ENCODE measurements around the gene EDAR.

The EDAR gene

DNA sequence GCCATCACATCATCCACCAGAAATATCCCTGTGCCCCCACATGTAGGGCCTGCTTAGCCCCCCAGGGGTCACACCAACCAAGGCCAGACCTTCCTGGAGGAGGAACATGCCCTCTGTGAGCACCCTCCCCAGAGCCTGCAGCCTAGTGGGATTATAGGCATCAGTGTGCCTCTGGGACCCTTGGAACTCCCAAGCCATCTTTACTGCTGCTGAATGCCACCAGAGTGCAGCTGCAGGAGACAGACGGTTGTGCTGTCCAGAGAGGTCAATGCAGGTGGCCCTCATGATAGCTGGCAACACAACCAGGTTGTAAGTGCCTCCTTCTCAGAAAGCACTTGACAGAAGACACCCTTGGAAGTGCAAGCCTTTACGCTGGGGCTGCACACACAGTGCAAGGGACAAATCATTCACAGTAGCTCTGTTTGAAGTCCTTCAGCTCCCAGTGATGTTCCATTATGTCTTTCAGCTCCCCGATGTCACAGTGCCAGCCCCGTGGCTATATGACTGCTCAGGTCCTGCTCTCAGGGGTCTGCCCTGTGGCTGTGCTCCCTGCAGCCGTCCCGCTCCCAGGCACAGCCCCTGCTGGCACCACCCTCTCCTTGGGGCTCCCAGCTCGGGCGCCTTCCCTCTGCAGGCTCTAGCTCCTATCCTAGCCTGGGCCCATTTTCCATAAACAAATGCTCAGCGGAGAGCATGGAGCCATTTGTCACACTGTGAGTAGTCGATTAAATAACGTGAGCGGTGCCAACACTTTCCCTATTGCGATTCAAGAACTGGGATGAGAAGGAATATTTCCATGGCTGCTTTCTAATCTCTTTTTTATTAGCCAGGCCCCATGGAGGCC lies 65.1 kb downstream of the EDAR start:
- DNase-seq: peak; percentile 1

DNA sequence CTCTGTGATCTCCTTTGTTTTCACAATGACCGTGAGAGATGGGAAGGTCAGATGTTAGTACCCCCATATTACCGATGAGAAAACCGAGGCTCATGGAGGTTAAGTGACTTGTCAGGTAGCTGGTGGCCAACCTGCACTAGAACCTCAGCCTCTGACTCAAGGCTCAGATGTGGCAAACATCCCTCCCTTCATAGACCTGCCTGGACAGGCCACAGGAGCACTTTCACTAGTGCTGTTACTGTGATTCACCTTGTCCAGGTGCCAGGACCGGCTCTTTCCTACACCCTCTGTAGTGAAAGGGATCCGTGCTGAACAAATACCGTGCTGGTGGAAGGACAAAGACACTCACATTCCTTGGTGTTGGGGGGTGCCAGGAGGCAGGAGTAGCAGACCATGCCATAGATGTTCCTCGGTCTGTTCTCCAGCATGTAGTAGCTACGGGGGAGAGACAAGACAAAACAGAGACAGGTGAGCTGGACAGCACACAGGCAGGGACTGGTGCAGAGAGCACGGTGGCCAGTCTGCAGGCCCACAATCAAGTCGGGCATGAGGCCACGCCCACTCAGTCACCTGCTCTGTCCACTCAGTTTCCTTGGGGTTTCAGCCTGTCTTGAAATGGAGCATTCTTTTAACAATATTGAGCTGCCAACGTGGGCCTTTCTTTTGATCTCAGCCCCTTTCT lies 65.9 kb downstream of the EDAR start:
- DNase-seq: peak; percentile 2

DNA sequence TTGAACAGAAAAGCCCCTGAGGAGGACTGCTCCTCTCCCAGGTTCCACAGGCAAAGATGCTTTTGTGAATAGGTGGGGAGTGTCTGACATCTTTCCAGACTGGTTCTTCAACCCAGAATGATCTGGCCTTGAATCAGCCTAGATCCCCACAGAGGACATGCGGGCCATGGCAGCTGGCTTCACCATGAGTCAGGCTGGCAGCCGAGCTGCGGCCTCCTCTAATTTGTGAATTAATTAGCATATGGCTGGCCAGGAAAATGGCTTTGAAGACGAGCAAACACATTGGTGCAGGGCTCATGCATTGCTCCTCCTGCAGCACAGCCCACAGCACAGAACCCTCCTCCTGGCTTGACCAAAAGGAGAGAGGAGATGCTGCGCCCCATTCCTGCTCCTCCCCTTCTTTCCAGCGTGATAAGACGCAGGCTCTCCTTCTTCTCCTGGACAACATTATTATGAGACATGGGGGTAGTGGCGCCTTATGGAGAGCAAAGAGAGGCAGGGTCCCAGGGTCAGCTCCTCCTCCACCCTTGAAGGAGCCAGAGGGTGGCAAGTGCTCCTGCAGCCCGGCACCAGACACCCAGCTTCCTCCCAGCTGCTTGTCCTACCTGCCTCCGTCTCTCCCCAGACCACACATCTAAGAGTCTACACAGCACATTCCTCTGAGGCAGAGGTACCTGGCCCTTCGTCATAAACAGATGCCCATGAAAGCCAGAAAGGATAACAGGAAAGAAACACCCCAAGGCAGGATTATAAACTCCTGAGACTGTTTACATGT lies 66.7 kb downstream of the EDAR start:
- DNase-seq: no peak

DNA sequence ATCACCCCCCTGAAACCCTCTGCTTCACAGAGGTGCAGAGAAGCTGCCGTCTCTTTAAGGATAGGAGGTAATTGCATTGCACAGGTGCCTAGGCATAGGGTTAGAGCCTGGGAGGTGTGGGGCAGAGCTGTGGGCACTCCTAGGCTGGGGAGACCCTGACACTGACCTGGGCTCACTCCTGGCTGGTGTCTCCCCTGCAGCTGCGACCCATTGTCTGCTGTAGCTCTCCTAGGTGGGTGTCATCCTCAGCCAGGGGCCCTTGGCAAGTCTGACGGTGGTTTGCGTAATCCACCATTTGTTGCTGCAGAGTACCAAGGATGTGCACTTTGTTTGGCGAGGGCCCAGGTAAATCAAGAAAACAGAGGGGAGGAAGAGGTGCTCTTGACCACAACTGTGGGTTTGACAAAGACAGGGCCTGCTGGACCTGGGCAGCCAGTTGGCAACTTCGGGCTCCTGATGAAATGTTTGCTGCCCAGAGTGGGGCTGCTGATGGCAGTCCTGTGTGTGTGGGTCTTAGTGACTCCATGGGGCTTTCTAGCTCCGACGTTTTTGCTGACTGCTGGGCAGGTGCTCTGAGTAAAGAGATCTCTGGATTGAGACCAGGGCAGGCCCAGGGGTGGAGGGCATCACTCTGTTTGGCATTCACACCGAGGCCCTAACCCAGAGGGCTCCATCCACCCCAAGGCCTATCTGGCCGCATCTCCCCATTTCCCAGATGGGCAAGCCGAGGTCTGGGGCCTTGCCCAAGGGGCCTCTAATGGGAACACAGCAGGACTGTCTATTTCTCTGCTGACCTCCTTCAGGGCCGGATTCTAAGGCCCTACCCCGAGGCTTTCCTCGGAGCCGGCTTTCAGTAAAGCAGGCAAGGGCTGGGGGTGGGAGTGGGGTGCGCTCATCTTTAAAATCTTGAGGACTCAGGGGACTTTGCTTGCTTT lies 67.7 kb downstream of the EDAR start:
- peak; percentile 8 for DNase-seq

DNA sequence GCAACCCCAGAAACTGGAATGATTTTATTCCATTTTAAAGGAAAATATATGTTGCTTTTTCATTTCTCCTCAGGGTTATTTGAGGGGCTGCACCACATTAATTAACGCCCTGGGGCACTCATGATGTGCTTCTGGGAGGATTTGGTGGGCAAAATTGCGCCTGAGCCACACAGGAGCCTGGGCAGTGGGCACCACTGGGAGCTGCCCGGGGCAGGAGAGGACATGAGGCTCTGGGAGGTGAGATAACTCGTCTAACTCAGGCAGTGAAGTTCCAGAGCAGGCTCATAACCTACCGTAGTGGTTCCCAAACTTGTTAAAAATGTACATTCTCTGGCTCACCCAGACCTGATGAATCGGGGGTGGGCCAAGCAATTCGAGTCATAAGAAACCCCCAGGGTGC lies 68.3 kb downstream of the EDAR start:
- DNase-seq: no peak

DNA sequence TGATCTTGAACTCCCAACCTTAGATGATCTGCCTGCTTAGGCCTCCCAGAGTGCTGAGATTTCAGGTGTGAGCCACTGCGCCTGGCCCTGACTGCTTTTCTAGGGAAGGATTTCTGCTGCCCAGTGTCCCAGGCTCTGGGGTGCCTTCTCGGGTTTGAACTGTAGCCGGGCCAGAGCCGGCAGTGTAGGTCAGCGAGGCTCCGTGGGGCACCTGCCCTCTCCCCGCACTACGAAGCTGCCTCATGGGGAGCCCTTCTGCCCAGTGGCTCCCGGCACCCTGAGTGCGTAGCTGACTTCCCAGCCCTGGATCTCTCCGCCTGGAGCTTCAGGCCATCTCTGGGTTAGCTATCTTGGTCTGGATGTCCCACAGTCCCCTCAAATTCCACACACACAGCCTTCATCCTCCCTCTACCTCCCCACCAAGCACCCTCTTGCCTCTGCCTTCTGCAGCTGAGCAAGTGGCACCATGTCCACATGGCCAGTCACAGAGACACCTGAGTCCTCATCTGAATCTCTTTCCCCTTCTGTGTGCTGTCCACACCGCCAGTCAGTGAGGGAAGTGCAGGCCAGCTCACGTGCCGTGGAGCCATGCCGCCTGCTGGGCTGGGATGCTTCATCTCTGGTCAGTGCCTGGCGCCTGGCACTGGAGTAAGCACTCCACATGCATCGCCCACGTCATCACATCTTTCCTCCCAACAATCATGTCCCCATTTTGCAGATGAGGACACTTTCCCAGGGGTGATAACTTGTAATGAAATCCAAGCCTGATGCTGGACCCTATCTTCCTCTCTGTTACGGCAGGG lies 69.2 kb downstream of the EDAR start:
- DNase-seq: no peak

DNA sequence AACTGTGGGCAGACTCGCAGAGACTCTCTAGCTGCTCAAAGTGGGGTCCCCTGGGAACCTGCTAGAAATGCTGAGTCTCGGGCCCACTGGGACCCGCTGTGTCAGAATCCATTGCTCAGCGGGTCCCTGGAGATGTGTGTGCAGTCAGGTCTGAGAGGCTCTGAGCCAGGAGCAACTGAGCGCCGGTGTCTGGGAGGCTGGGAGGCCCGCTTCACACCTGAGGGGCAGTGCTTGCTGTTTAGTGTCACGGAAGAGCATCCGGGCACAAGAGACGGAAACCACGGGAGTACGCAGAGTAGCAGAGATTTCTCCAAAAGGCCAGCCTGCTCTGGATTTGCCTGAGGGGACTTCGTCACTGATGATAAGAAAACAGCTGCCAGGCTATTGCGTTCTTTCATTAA lies 70.1 kb downstream of the EDAR start:
- DNase-seq: no peak

DNA sequence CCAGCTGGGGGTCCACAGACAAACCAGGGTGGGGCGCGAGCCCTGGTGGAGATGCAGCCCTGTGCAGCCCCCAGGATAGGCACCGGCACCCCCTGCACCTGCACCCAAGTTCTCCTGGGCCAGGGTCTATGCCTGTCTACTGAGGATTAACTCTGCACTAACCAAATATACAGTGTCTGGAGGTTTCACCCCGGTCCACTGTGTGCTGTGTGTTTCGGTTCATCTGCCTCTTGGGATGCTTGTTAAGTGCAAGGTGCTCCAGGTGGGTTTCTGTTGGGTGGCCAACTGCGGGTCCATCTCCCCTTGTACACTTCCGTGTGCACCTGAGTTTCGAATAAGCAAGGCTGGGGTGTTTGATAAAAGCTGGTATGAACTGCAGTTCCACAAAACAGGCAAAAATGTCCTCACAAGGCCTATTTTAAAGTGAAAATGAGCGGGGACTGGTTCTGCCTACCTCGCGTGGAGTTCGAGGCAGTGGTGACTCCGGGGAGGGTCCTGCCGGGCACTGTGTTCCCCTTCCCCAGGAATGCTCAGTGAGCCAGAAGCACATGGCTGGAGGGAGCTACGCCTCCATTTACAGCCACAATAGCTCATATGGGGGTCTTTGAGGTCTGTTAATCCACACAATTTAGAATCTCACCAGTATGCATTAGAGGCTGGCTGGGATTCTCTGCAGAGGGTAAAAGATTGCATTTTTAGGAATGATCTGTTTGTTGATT lies 70.7 kb downstream of the EDAR start:
- no peak for DNase-seq

DNA sequence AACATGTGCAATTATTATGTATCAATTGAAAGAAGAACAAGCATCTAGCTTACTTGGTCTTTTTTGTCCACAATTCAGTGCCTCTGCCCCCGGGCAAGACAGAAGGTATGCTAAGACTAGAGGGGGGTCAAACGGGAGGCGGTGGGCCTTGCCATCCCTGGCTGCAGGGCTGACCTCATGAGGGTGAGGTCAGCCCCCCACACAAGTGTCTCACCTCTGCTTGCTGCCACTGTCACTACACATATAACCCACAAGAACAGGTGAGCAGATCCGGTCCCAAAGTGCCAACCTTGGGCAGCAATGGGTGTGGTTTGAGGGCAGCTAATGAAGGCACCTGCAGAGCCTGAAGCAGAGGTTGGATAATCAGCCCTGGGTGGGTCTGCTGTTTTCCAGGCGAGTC lies 71.5 kb downstream of the EDAR start:
- no peak for DNase-seq

DNA sequence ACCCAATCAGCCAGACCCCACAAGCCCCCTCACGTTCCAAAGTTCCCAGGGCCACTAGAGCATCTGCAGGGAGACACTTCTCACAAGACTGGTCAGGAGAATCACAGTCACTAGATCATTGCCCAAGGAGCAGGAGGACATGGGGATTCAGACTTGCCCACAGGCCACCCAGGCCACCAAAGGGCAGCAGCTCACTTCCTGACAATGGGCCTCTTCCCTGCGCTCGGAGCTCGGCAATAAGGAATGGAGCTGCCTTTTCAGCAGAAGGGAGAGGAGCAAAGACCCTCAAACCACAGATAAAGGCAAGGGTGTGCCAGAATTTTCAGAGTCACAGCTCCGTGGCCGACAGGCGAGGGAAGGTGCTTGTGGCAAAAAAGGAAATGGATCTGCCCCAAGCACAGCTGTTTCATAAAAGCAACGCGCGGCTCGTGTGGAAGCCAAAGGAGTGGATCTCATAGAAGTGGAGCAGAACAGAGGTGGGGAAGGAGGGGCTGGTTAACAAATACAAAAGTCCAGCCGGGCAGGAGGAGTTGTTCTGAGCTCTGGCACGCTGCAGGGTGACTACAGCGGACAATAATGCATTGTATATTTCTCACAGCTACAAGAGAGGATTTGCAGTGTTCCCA lies 72.1 kb downstream of the EDAR start:
- DNase-seq: no peak

DNA sequence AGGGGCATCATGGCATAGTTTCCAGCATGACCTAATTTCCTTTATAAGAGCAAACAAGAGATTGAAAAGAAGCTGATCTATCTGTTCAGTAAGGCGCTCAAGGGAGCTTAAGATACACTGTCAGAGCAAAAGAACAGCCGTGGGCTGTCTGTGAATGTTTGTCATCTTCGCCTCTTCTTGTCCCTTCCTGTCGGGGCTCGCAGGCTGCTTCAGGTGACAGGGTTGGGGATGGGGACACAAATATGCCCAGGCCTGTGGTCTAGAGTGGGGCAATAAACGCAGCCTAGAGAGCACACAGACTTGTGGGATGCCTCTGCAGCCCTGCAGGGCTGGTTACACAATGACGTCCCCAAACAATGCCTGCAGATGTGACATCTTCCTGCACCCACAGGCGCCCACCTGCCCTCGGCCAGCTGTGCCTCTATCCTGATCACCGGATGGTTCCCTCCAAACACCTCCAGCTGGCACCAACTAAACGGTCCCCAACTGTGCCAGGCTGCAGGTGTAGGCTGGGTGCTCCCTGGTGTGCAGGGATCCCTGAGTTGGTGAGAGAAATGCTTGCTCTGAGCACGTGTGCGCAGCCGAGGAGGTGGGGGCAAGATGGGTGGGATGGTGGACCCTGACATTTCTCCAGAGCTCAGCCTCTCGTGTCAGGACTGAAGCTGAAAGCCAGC lies 72.8 kb downstream of the EDAR start:
- DNase-seq: no peak

DNA sequence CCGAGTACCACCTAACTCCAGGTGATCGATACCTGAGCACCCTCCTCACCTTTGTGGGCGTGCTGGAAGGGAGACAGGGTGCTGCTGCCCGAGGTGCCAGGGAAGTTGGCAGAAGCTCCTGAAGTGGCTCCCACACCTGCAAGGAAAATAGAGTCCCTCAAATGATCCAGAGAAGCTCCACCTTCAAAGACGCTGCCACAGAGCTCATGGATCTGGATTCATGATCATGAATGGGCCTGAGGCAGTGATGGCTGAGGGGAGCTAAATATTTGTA lies 76.5 kb downstream of the EDAR start:
- DNase-seq: no peak

DNA sequence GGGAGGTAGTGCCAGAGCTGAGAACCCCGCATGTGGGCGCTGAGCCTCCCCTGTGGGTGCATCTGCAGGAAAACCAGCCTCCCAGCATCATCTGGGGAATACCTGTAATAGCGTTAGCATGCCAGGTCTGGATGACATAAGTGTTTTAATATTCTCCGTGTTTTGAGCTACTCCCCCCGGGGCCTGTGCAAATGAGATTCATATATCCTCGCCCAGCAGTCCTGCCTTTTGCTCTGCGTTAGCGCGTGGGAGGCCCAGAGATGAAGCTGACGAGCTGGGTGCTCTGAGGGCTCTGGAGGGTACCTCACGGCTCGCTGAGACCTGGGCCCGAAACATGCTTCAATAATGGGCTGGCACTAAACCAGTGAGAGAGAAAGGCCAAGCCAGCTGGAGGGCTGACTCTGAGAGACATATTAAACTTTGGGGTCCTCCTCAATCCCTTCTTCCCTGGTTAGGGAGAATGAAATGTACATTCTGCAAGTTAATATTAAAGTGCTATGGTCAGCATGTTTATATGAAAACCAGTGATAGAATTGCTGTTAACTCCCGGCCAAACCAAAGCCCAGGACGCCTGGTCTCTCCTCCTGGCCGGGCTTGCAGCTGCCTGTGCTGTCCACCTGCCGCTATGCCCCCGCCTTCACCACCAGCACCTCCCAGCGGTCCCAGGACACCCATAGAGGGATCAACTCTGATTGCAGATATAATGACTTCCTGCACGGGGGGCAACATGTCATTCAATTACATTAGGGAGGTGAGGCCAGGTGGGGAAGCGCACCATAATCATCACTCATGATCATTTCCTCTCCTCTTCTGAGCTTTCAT lies 77.0 kb downstream of the EDAR start:
- DNase-seq: no peak

DNA sequence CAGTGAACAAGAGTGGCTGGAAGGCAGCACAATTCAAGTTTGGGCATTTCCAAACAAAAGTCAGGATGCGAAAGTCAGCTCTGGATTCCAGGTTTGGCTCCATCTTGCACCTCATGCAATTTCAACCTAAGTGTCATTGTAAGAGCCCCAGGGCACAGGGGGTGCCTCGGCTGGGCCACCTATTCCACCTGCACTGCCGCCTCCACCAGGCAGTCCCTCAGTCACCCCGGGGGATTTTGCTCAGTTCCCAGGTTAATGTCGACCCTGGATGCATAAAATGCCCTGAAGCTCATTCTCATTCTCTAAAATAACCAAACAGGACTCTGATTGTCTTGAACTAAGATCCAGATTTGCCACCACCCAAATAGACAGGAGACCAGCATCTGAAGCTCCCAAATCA lies 77.6 kb downstream of the EDAR start:
- no peak for DNase-seq

DNA sequence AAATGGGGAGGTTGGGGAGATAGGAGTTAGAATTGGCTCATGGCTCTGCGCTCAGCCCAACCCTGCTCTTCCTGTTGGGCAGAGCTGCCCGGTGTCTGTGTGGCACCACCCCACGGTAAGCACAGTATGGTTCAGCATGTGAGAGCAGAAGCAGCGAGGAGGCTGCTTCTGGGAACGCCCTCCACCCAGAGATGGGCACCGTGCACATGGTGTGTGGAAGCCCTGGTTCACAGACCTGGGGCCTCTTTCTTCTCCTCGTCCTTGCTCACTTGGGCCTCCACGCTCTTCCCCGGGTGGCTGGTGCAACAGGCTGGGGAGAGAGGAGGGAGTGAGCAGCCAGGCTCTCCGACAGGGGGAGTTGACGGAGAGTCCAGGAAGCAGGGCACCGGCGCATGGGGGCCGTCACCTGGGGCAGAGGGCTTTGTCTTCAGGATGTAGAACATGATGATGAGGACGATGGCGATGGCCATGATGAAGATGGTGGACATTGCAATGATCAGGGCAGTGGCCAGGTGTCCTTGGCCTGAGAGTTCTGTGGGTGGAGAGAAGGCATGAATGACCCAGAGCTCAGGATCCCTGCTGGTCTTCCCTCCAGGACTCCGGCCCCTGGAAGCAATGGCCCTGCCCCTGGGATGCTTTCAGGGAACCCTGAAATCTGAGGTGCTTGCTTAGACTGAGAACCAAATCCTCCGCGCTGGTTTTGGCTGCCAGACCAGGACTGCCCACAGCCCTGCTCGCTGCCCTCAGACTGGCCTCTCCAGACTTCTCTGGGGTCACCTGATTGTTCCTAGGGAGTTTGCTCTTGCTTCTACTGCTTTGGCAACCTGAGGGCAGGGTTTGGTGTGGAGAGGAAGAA lies 78.3 kb downstream of the EDAR start:
- DNase-seq: no peak

DNA sequence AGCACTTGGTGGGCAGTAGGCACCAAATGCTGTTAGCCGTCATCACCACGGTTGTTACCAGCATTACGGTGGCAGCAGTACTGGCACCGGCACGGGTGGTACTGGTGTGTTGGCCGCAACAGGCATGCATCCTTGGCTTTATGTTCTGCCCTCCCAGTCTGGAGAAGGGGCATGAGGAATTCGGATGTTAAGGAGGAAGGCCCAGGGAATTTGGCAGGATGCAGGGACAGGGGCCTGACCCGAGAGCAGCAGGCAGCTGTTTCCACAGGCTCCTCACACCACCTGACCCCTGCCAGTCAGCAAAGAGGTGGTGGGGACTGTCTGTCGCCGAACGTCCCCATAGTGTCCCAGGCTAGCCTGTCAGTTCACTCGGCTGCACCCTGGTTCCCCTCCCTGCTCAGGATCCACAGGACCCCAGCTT lies 79.0 kb downstream of the EDAR start:
- DNase-seq: no peak

DNA sequence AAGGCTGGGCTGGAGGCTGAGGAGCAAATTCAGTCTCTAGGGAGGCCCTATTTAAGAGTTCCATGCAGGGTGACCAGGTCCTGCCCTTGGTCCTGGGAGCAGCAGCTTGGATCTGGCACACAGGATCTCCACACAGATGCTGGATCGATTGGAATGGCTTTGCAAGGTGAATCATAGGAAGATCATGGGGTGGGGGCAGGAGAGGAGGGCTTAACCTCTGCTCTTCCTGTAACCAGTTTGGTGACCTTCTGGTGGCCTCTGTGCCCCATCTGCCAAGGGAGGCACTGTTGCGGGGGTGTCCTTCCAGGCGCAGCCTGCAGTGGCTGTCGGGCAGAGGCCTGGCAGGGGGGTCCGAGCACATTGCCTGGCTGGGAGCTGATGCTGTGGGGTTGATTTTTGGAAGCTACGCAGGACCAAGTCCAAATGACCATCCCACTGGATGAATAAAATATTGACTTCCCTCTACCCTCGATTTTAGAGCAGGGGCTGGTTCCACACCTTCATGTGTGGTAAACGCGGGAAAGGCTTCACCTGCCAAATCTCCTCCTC lies 79.7 kb downstream of the EDAR start:
- DNase-seq: no peak

DNA sequence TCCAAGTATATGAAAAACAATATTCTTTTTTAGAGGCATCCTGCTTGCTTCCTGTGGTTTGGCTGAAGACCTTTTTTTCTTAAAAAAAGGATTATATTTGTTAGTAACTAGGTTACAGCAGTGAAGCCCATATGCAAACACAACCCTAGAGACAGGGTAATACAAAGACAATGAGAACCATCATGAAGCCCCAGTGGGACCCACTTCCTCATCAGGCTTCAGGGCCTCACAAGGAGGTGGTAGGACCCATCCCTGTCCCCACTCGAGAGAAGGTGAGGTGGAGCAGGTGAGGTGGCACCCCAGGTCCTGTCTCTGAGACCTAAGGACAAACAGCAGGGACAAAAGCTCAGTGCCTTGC lies 80.3 kb downstream of the EDAR start:
- DNase-seq: no peak

Measured in right hindlimb (tissue), 1 donor.